VCaP (cell line): Measurements from ENCODE around the gene SKI.
"Not testable (repeated sequence)": the region's sequence is repeated elsewhere in the genome, so short reads cannot be mapped to it uniquely, and the experiment has no call there.

Source experiments
- H3K27ac ChIP-seq: fragments of 450-650 bp; 2 replicates; pipeline ENCODE4 v1.5.1; 2017
- CTCF ChIP-seq: fragments of 450-650 bp; conservative IDR thresholded peaks from 2 replicates; pipeline ENCODE4 v1.5.1; 2017; ENCODE audit warnings: mild to moderate bottlenecking, moderate library complexity

SKI gene

GRCh38 chr1:2259668-2260402, 31.7 kb downstream of the SKI start:
- H3K27ac ChIP-seq, result no peak overlapping the region
- TF ChIP-seq CTCF, result no peak

GRCh38 chr1:2260470-2260869, 32.4 kb downstream of the SKI start:
- H3K27ac ChIP-seq, result not testable (repeated sequence)

- no peak for TF ChIP-seq CTCF
- H3K27ac ChIP-seq, result no peak overlapping the region
Observed at GRCh38 chr1:2260917-2261316, 32.8 kb downstream of the SKI start.

GRCh38 chr1:2261476-2262395, 33.6 kb downstream of the SKI start:
- not testable (repeated sequence) for H3K27ac ChIP-seq

DNA sequence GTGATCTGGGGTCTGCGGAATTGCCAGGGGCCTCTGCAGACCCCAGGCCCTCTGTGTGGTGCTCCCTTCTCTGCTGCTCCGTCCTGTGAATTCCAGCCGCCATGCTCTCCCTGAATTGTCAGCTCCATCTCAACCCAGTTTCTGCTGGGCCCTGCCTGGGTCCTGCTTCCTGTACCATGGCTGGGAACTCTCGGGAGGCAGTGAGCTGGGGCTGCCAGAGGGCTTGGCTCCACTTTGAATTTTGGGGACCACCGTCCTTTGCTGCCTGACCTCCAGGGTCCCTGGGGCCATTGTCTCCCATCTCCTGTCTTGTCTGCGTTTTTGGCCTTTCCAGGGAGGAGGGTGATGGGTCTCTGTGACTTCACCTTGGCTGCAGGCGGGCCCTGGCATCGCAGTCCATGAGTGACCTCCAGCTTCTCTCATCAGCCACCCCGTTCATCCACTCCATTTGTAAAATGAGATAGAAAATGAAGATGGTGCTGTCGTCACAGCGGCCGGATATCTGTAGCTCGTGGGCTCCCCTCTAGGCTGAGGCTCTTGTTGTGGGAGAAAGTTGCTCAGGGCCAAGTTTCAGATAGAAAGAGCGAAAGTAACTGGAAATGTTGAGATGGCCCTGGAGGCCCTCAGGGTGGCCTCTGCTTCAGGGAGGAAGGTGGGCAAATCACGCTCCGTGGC, 38.3 kb downstream of the SKI start:
- TF ChIP-seq CTCF, result no peak
- H3K27ac ChIP-seq, result no peak overlapping the region

DNA sequence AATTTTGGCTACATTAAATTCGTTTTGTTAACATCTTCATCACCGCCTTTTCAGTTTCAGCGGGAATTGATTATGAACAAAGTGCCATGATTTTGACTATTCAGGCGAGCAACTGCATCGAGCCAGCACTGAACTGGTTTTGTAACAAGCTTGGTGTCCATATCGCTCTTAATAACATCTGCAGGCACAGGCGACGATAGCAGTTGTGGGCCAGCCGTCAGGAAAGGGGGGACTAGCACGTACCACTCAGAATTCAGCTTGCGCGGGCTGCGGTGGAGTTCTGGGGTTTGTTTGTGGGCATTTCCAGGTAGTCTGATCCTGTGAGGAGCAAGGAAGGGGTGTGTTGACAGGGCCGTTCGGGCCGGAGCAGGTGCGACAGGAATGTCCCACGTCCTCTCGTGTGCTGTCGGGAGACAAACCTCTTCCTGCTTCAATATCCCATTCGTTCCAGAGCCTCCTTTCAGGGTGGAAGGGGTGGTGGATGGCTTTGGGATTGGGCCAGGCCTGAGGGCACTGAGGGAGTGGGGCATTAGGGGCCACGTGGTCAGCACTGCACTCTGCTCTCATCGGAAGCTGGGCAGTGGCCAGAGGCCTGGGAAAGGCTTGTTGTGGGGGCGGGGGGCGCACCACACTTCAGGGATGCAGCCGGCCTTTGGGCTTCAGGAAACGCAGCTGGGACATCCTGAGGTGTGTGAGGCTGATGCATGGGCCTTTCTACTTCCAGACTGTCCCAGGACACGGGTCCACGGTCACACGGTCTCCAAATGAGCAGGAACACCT, 39.1 kb downstream of the SKI start:
- no peak for TF ChIP-seq CTCF
- no peak overlapping the region for H3K27ac ChIP-seq

GRCh38 chr1:2267862-2268261, 39.7 kb downstream of the SKI start:
- no peak for TF ChIP-seq CTCF
- no peak overlapping the region for H3K27ac ChIP-seq
